GM21825 (cell line): Measurements from ENCODE around the gene CLCN6.

Source experiments
- ATAC-seq: cut with Tn5 transposase; IDR thresholded peaks from one replicate; pipeline ENCODE4 v1.9.1; 2021; ENCODE audit warnings: mild to moderate bottlenecking, moderate library complexity; ENCODE audit not compliant: unreplicated experiment

Gene CLCN6

GRCh38 chr1:11847667-11848372, 41.8 kb downstream of the CLCN6 start, which contains the start of gene NPPA:
NPPA (minus strand) TSS chr1:11847783; CDS start chr1:11847684, 99 bp downstream.
- ATAC-seq: no peak

- no peak for ATAC-seq
Observed at GRCh38 chr1:11848373-11848700, 42.3 kb downstream of the CLCN6 start.

- no peak for ATAC-seq
Observed at GRCh38 chr1:11850156-11850555, 44.2 kb downstream of the CLCN6 start.

GRCh38 chr1:11851180-11851579, 45.2 kb downstream of the CLCN6 start:
- ATAC-seq: no peak

GRCh38 chr1:11854519-11854918, 48.5 kb downstream of the CLCN6 start:
- ATAC-seq: no peak

GRCh38 chr1:11855430-11855829, 49.4 kb downstream of the CLCN6 start:
- no peak for ATAC-seq

GRCh38 chr1:11856698-11857097, 50.7 kb downstream of the CLCN6 start:
- ATAC-seq: no peak

GRCh38 chr1:11857164-11857851, 51.3 kb downstream of the CLCN6 start:
- ATAC-seq: no peak

- ATAC-seq: no peak
Observed at GRCh38 chr1:11858158-11858557, 52.2 kb downstream of the CLCN6 start.

- ATAC-seq: no peak
Observed at GRCh38 chr1:11858613-11858967, 52.6 kb downstream of the CLCN6 start, which contains the start of gene NPPB. NPPB (minus strand) TSS chr1:11858945; CDS start chr1:11858833, 112 bp downstream.

- no peak for ATAC-seq
Observed at GRCh38 chr1:11858968-11859871, 53.2 kb downstream of the CLCN6 start.

GRCh38 chr1:11860083-11860482, 54.1 kb downstream of the CLCN6 start:
- ATAC-seq: no peak

GRCh38 chr1:11860587-11860986, 54.6 kb downstream of the CLCN6 start:
- no peak for ATAC-seq

- ATAC-seq: no peak
Observed at GRCh38 chr1:11862890-11863289, 56.9 kb downstream of the CLCN6 start.

GRCh38 chr1:11868331-11868980, 62.5 kb downstream of the CLCN6 start:
- no peak for ATAC-seq

GRCh38 chr1:11869104-11869503, 63.1 kb downstream of the CLCN6 start:
- ATAC-seq: no peak

GRCh38 chr1:11869650-11870207, 63.7 kb downstream of the CLCN6 start:
- no peak for ATAC-seq

- ATAC-seq: no peak
Observed at GRCh38 chr1:11872545-11872944, 66.6 kb downstream of the CLCN6 start.

- ATAC-seq: no peak
Observed at GRCh38 chr1:11873395-11874257, 67.6 kb downstream of the CLCN6 start.

GRCh38 chr1:11874258-11874562, 68.2 kb downstream of the CLCN6 start:
- no peak for ATAC-seq
